K562 (cell line): ENCODE data around the gene KRTAP1-4. TPM values are rescaled to one million over a fixed set of nuclear protein-coding genes. Genes with fewer than 3 reads are reported as not detected.

Experiments used
- CHD4 ChIP-seq: fragments of 200-600 bp; sonication (generic); IDR thresholded peaks from 3 replicates; pipeline ENCODE4 v1.6.1; 2012; ENCODE audit warnings: low read depth, mild to moderate bottlenecking, mixed read lengths, low read length, inconsistent platforms; ENCODE audit not compliant: insufficient read depth, insufficient replicate concordance, poor library complexity, severe bottlenecking
- CREBBP ChIP-seq: IDR thresholded peaks from one replicate; pipeline ENCODE4 v1.6.1; 2012; ENCODE audit warnings: low read depth, mild to moderate bottlenecking, control low read depth, inconsistent platforms, low read length
- DDX20 ChIP-seq: fragments of 450-650 bp; IDR thresholded peaks from 2 replicates; pipeline ENCODE4 v1.6.1; 2016; ENCODE audit warnings: missing genetic modification characterization, low read depth, mild to moderate bottlenecking, missing compliant biosample characterization, moderate library complexity
- HMGN3 ChIP-seq: IDR thresholded peaks from 2 replicates; pipeline ENCODE4 v1.6.1; 2011; ENCODE audit warnings: borderline replicate concordance, low read depth, mild to moderate bottlenecking, mixed read lengths, low read length; ENCODE audit not compliant: insufficient read length; ENCODE audit errors: extremely low read depth
- NCOA2 ChIP-seq, 2 experiments: fragments of 450-650 bp; IDR thresholded peaks; 2 replicates each; pipeline ENCODE4 v1.6.1; 2018; ENCODE audit warnings: mild to moderate bottlenecking in 2 of 2, moderate library complexity in 1 of 2; ENCODE audit not compliant: partially characterized antibody in 2 of 2
- POU5F1 ChIP-seq: fragments of 150-350 bp; IDR thresholded peaks from 2 replicates; pipeline ENCODE4 v1.6.1; 2014; ENCODE audit warnings: borderline replicate concordance, low read length, low read depth, mild to moderate bottlenecking; ENCODE audit not compliant: partially characterized antibody
- SRF ChIP-seq, 2 experiments: fragments of 250-450, 450-650 bp in 1 of 2; sonication (Bioruptor Pico) in 1 of 2; sonication (generic) in 1 of 2; formaldehyde crosslinking; IDR thresholded peaks; 2 replicates each; pipeline versions ENCODE4 v1.5.0 to v1.5.1; 2020 to 2022; ENCODE audit warnings: mild to moderate bottlenecking in 1 of 2, missing genetic modification reagents in 1 of 2
- ZC3H11A ChIP-seq: IDR thresholded peaks from 2 replicates; pipeline ENCODE4 v1.6.1; 2012; ENCODE audit warnings: low read depth, low read length, improper control_type of control experiment
- polyA plus RNA-seq, 8 experiments: library from polyadenylated mRNA; depleted of rRNA in 4 of 8; stranded (reverse) in 5 of 8; unstranded in 3 of 8; fragments of >200 nt; fragmentation: Nextera tagmentation in 2 of 8; fragmentation: Illumina TruSeq in 1 of 8; extraction: Ambion mirVana in 2 of 8; extraction: Trizol in 1 of 8; gene quantifications; 2 replicates each; pipeline versions ENCODE4 v1.2.1 to v1.2.3, GENCODE V29; 2011 to 2014; ENCODE audit warnings: inconsistent platforms in 1 of 8, missing spikeins in 1 of 8
- total RNA-seq, 7 experiments: library from RNA; depleted of rRNA in 6 of 7; stranded (reverse); fragments of >200 nt in 6 of 7; fragmentation: Illumina TruSeq in 2 of 7; extraction: Trizol in 2 of 7; gene quantifications; 2 replicates each; pipeline versions ENCODE4 v1.2.1 to v1.2.3, GENCODE V29; 2011 to 2021; ENCODE audit warnings: low replicate concordance in 1 of 7
- TF ChIP-seq, protein P1 (sequence below): fragments of 250-450 bp; sonication (Bioruptor Pico); IDR thresholded peaks from 2 replicates; pipeline ENCODE4 v1.5.0; 2021; ENCODE audit warnings: mild to moderate bottlenecking, borderline replicate concordance
- TF ChIP-seq, protein P2 (sequence below): IDR thresholded peaks from 2 replicates; pipeline ENCODE4 v1.6.1; 2011; ENCODE audit warnings: borderline replicate concordance, low read depth, mild to moderate bottlenecking, moderate library complexity, low read length; ENCODE audit not compliant: insufficient read depth, poor library complexity, severe bottlenecking
- TF ChIP-seq, protein P3 (sequence below): sonication (generic); formaldehyde crosslinking; IDR thresholded peaks from 2 replicates; pipeline ENCODE4 v1.8.0; 2022; ENCODE audit warnings: mild to moderate bottlenecking, low read depth, missing genetic modification reagents

KRTAP1-4 gene
- total and polyA plus RNA-seq, 9 of the 15 experiments (the other 6 are each of a cell fraction or from before 2014, with no cell fraction given) = not detected

DNA sequence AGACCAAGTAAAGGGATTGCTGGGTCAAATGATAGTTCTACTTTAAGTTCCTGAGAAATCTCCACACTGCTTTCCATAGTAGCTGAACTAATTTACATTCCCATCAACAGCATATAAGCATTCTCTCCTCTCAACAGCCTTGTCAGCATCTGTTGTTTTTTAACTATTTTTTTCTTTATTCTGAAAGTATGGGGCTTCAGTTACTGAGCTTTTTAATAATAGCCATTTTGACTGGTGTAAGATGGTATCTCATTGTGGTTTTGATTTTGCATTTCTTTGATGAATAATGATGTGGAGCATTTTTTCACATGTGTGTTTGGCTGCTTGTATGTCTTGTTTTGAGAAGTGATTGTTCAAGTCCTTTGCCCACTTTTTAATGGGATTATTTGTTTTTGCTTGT is 22.6 kb upstream of the KRTAP1-4 start (continued):
- TF ChIP-seq, protein P1, sequence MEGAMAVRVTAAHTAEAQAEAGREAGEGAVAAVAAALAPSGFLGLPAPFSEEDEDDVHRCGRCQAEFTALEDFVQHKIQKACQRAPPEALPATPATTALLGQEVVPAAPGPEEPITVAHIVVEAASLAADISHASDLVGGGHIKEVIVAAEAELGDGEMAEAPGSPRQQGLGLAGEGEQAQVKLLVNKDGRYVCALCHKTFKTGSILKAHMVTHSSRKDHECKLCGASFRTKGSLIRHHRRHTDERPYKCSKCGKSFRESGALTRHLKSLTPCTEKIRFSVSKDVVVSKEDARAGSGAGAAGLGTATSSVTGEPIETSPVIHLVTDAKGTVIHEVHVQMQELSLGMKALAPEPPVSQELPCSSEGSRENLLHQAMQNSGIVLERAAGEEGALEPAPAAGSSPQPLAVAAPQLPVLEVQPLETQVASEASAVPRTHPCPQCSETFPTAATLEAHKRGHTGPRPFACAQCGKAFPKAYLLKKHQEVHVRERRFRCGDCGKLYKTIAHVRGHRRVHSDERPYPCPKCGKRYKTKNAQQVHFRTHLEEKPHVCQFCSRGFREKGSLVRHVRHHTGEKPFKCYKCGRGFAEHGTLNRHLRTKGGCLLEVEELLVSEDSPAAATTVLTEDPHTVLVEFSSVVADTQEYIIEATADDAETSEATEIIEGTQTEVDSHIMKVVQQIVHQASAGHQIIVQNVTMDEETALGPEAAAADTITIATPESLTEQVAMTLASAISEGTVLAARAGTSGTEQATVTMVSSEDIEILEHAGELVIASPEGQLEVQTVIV (CRISPR knock-in tag) = no peak
- TF ChIP-seq CHD4 (no peak), DDX20 (tag) (no peak), ZC3H11A (no peak), SRF (CRISPR knock-in tag; IDR thresholded peaks at IDR 0.05) (no peak), NCOA2 (IDR thresholded peaks at IDR 0.05; ENCODE audit: partially characterized antibody in 2 of 2) (no peak), POU5F1 (no peak), HMGN3 (no peak), CREBBP (no peak)
- TF ChIP-seq, protein P2, sequence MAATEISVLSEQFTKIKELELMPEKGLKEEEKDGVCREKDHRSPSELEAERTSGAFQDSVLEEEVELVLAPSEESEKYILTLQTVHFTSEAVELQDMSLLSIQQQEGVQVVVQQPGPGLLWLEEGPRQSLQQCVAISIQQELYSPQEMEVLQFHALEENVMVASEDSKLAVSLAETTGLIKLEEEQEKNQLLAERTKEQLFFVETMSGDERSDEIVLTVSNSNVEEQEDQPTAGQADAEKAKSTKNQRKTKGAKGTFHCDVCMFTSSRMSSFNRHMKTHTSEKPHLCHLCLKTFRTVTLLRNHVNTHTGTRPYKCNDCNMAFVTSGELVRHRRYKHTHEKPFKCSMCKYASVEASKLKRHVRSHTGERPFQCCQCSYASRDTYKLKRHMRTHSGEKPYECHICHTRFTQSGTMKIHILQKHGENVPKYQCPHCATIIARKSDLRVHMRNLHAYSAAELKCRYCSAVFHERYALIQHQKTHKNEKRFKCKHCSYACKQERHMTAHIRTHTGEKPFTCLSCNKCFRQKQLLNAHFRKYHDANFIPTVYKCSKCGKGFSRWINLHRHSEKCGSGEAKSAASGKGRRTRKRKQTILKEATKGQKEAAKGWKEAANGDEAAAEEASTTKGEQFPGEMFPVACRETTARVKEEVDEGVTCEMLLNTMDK = no peak
- TF ChIP-seq, protein P3, sequence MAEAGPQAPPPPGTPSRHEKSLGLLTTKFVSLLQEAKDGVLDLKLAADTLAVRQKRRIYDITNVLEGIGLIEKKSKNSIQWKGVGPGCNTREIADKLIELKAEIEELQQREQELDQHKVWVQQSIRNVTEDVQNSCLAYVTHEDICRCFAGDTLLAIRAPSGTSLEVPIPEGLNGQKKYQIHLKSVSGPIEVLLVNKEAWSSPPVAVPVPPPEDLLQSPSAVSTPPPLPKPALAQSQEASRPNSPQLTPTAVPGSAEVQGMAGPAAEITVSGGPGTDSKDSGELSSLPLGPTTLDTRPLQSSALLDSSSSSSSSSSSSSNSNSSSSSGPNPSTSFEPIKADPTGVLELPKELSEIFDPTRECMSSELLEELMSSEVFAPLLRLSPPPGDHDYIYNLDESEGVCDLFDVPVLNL (CRISPR knock-in tag) = no peak
